ENCODE results near the gene IFNGR1. TPM values are rescaled to one million over a fixed set of nuclear protein-coding genes. Genes with fewer than 3 reads are reported as not detected.

The IFNGR1 gene
- total RNA-seq: 100 to 1,000 TPM in 1 of 2 donors, 10 to 100 TPM in 1; 58.2 to 131 TPM

DNA sequence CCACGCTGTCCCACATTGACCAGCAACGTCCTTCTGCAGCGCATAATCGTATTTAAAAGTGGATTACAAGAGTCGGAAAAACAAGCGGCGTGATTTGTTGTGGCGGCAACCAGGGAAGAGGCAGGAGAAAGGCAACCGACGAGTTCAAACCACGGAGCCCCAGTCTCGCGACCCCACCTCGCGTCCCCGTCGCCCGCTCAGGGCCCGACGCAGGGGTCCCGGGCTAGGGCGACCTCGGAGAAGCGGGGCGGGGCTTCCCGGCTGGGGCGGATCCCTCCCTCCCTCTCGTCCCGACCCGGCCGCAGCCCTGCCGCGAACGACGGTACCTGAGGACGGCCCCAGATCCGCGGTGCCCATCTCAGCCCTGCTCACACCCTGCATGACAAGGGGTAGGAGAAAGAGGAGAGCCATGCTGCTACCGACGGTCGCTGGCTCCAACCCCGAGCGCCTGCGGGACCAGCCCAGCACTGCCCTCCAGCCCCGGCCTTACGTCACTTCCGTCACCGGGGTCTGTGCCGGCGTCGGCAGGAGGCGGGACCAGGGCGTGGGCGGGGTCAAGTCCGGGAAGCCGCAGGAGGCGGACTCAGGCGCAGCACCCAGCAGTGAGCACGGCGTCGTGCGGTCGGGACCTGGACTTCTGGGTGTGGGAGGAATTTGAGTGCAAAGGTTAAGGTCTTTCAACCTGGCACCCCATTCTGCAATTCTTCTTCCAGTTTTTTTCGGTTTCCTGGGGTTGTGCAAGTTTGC lies at the start of gene IFNGR1:
Gene IFNGR1 (minus strand): TSS at position 469 of the 747 bp plus-strand sequence. CDS start 58 bp downstream, at position 411.
- Histone ChIP-seq H3K27ac (peak within 1 kb of the TSS; percentile 96), H3K9ac (ENCODE audit: low read depth in 2 of 2, low read length in 2 of 2) (peak within 1 kb of the TSS; percentile 98 to 99), H3K9me3 (no peaks in the 10 kb centered on the region), H3K36me3 (no peaks in the 10 kb centered on the region), H3K27me3 (no peaks in the 10 kb centered on the region), H3K4me1 (peaks cover 7% of the 10 kb centered on the region), H3K4me3 (peak within 1 kb of the TSS; percentile 70)
- intact Hi-C loops (cut with DNase I): no loop called here
- peak; percentile 99 for DNase-seq
- TF ChIP-seq, protein P1, sequence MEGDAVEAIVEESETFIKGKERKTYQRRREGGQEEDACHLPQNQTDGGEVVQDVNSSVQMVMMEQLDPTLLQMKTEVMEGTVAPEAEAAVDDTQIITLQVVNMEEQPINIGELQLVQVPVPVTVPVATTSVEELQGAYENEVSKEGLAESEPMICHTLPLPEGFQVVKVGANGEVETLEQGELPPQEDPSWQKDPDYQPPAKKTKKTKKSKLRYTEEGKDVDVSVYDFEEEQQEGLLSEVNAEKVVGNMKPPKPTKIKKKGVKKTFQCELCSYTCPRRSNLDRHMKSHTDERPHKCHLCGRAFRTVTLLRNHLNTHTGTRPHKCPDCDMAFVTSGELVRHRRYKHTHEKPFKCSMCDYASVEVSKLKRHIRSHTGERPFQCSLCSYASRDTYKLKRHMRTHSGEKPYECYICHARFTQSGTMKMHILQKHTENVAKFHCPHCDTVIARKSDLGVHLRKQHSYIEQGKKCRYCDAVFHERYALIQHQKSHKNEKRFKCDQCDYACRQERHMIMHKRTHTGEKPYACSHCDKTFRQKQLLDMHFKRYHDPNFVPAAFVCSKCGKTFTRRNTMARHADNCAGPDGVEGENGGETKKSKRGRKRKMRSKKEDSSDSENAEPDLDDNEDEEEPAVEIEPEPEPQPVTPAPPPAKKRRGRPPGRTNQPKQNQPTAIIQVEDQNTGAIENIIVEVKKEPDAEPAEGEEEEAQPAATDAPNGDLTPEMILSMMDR (IDR thresholded peaks at IDR 0.05): no peak

DNA sequence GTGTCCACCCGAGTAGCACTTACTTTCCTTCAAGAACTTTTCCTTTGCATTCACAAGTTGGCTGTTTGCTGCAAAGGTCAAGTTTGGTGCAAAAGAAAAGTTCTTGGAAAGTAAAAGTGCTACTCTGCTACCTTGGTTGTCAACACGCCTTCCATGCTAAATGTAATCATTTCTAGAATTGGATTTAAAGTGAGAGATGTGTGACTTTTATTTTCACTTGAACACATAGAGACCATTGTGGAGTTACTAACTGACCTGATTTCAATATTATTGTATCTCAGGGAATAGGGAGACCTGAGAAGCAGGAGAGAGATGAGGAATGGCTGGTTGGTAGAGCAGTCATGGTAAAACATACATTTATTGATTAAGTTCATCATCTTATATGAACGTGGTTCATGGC lies 49.7 kb upstream of the IFNGR1 start:
- Histone ChIP-seq H3K4me3 (no peak overlapping the region), H3K27ac (no peak overlapping the region), H3K9me3 (no peaks in the 10 kb centered on the region), H3K36me3 (no peaks in the 10 kb centered on the region), H3K4me1 (no peaks in the 10 kb centered on the region), H3K9ac (ENCODE audit: low read depth in 2 of 2, low read length in 2 of 2) (no peak overlapping the region), H3K27me3 (no peaks in the 10 kb centered on the region)
- TF ChIP-seq, protein P1 (IDR thresholded peaks at IDR 0.05): no peak
- no peak for DNase-seq
- intact Hi-C loops (cut with DNase I): loop anchor here (10.0 kb wide), 1 partner anchor 376 kb away; no protein-coding TSS in a partner anchor

DNA sequence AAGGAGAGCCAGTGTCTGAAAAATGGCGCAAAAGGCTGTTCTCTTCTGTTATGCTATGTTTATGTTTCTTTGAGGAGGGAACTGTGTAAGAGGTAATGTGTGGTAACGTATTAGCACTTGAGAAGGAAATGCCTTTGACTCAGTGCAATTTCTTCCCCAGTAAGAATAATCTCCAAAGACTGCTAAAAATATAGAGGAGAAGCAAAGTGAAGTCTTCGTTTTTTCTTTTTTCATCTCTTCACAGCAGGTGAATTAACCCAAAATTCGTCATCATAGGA lies 47.1 kb upstream of the IFNGR1 start:
- intact Hi-C loops (cut with DNase I): loop anchor here (10.0 kb wide), 1 partner anchor 379 kb away; no protein-coding TSS in a partner anchor
- Histone ChIP-seq H3K36me3 (no peaks in the 10 kb centered on the region), H3K27me3 (no peaks in the 10 kb centered on the region), H3K4me1 (no peaks in the 10 kb centered on the region), H3K9me3 (no peaks in the 10 kb centered on the region), H3K4me3 (no peak overlapping the region), H3K27ac (no peak overlapping the region), H3K9ac (ENCODE audit: low read depth in 2 of 2, low read length in 2 of 2) (no peak overlapping the region)
- DNase-seq: no peak
- TF ChIP-seq, protein P1 (IDR thresholded peaks at IDR 0.05): no peak

DNA sequence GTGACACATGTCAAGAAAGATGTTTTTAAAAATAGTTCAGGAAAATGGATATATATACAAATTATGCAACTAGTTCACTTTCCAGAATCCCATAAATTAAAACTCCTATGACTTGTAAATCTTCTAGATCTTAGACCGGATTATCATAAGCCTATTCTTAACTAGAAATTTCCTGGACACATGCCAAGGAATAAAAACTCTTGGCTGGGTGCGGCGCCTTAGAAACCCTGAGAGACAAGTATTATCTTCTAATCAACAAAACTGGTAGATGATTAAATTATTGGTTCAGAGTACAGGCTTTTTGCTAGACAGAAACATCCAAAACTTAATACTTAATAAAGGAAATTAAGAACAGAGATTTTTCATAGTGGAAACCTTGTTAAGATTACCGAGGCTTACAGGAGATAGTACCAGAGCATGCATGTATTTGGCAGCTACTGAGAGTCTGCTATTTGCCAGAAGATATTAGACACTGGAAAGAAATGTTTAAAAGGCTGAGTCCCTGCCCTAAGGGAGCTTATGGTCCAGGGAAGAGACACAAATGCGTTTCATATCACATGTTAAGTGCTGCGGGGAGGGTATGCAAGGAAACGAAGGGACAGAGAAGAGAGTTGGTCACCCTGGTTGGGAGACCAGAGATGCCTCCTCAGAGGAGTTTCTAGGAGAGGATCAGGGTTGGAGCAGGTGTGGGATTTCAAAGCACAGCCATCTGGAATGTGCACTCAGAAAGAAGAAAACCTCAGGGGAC lies 46.5 kb upstream of the IFNGR1 start:
- DNase-seq: no peak
- intact Hi-C loops (cut with DNase I): loop anchor here (10.0 kb wide), 1 partner anchor 379 kb away; no protein-coding TSS in a partner anchor
- no peak overlapping the region for H3K27ac ChIP-seq
- no peak overlapping the region for H3K9ac ChIP-seq (ENCODE audit: low read depth in 2 of 2, low read length in 2 of 2)
- no peaks in the 10 kb centered on the region for H3K9me3 ChIP-seq
- no peaks in the 10 kb centered on the region for H3K36me3 ChIP-seq
- H3K4me1 ChIP-seq: no peaks in the 10 kb centered on the region
- TF ChIP-seq, protein P1 (IDR thresholded peaks at IDR 0.05): no peak
- H3K4me3 ChIP-seq: no peak overlapping the region
- H3K27me3 ChIP-seq: no peaks in the 10 kb centered on the region

DNA sequence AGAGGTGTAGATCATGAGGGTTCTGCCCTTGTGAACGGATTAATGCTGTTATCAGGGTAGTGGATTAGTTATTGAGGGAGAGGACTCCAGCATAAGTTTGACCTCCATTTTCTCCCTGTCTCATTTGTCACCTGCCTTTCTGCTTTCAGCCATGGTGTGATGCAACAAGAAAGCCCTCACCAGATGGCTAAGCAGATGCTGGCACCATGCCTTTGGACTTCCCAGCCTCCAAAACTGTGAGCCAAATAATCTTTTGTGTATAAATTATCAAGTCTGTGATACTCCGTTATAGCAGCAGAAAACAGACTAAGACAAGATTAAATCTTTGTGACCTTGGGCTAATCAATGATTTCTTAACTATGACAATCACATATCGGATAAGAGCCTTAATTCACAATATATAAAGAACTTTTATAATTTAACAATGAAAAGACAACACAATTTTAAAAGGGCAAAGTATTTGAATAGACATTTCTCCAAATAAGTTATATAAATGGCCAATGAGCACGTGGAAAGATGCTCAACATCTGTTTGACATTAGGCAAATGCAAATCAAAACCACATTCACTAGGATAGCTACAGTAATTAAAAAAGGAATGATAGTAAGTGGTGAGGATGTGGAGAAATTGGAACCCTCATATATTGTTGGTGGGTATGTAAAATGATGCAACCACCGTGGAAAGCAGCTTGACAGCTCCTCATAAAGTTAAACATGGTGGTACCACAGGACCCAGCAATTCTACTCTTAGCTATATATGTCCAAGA lies 45.3 kb upstream of the IFNGR1 start:
- H3K9me3 ChIP-seq: no peaks in the 10 kb centered on the region
- TF ChIP-seq, protein P1 (IDR thresholded peaks at IDR 0.05): no peak
- intact Hi-C loops (cut with DNase I): loop anchor here (10.0 kb wide), 1 partner anchor 380 kb away; no protein-coding TSS in a partner anchor
- no peak overlapping the region for H3K9ac ChIP-seq (ENCODE audit: low read depth in 2 of 2, low read length in 2 of 2)
- H3K27ac ChIP-seq: no peak overlapping the region
- H3K4me3 ChIP-seq: no peak overlapping the region
- DNase-seq: no peak
- no peaks in the 10 kb centered on the region for H3K4me1 ChIP-seq
- no peaks in the 10 kb centered on the region for H3K36me3 ChIP-seq
- H3K27me3 ChIP-seq: no peaks in the 10 kb centered on the region
